Measurements from ENCODE around the gene BICRAL. TPM values are rescaled to one million over a fixed set of nuclear protein-coding genes. Genes with fewer than 3 reads are reported as not detected.

Gene BICRAL
- total and polyA plus RNA-seq, 2 experiments from 2014 or later = 2.5 to 5.4 TPM

GRCh38 chr6:42782689-42783176 is 881 bp downstream of the BICRAL start:
- no peaks in the 10 kb centered on the region for H3K9me3 ChIP-seq (ENCODE audit: low read depth)
- no peaks in the 10 kb centered on the region for H3K27me3 ChIP-seq (replicated peaks; ENCODE audit: insufficient read depth)
- H4K20me1 ChIP-seq (ENCODE audit: insufficient read depth) = no peaks in the 10 kb centered on the region
- H2AFZ ChIP-seq = no peak overlapping the region
- H3K4me3 ChIP-seq = peak overlapping the region; percentile 82
- H3F3A ChIP-seq (ENCODE audit: insufficient read depth) = peaks cover 26% of the 10 kb centered on the region; the same call in 1 of the 2 replicates
- H3K27ac ChIP-seq = peak overlapping the region; percentile 96
- DNase-seq = peak; percentile 91
- peaks cover 59% of the 10 kb centered on the region for H3K79me2 ChIP-seq (ENCODE audit: insufficient read depth)
- peak overlapping the region; percentile 99 for H3K9ac ChIP-seq
- 1% methylated on average over 16 to 46 of the region's 51 CpGs for WGBS, 2 experiments (ENCODE audit: low coverage in 1 of 2, low lambda C conversion rate in 2 of 2, missing lambda C conversion rate in 2 of 2)
- TF ChIP-seq EZH2 (IDR thresholded peaks at IDR 0.05; ENCODE audit: insufficient read depth, poor library complexity, severe bottlenecking) (no peak), EZH2phosphoT487 (IDR thresholded peaks at IDR 0.05; ENCODE audit: insufficient read depth, low read depth) (no peak)
- in situ Hi-C loops (cut with MboI) = no loop called here
- peaks cover 24% of the 10 kb centered on the region for H3K4me1 ChIP-seq (ENCODE audit: insufficient read depth)
- no peaks in the 10 kb centered on the region for H3K9me2 ChIP-seq (ENCODE audit: insufficient read depth)
- no peaks in the 10 kb centered on the region for H3K36me3 ChIP-seq (ENCODE audit: low read depth)
- H3K4me2 ChIP-seq (ENCODE audit: unreplicated experiment) = peak overlapping the region; percentile 100

- Histone ChIP-seq H3K36me3 (ENCODE audit: low read depth) (no peaks in the 10 kb centered on the region), H3K4me2 (ENCODE audit: unreplicated experiment) (peak overlapping the region; percentile 100), H3F3A (ENCODE audit: insufficient read depth) (peaks cover 26% of the 10 kb centered on the region; the same call in 1 of the 2 replicates), H3K27me3 (replicated peaks; ENCODE audit: insufficient read depth) (no peaks in the 10 kb centered on the region), H2AFZ (peak overlapping the region; percentile 13; the same call in 1 of the 2 replicates), H3K27ac (peak overlapping the region; percentile 96), H3K4me1 (ENCODE audit: insufficient read depth) (peaks cover 23% of the 10 kb centered on the region), H4K20me1 (ENCODE audit: insufficient read depth) (no peaks in the 10 kb centered on the region), H3K9ac (peak overlapping the region; percentile 99), H3K4me3 (peak overlapping the region; percentile 82), H3K9me3 (ENCODE audit: low read depth) (no peaks in the 10 kb centered on the region), H3K79me2 (ENCODE audit: insufficient read depth) (peaks cover 65% of the 10 kb centered on the region), H3K9me2 (ENCODE audit: insufficient read depth) (no peaks in the 10 kb centered on the region)
- in situ Hi-C loops (cut with MboI) = no loop called here
- TF ChIP-seq EZH2 (IDR thresholded peaks at IDR 0.05; ENCODE audit: insufficient read depth, poor library complexity, severe bottlenecking) (no peak), EZH2phosphoT487 (IDR thresholded peaks at IDR 0.05; ENCODE audit: insufficient read depth, low read depth) (no peak)
- WGBS, 2 experiments (ENCODE audit: low coverage in 1 of 2, low lambda C conversion rate in 2 of 2, missing lambda C conversion rate in 2 of 2) = 1% methylated on average over 53 to 71 of the region's 79 CpGs
- peak; percentile 85 for DNase-seq
Observed at GRCh38 chr6:42783177-42783875, 1.5 kb downstream of the BICRAL start.

- H3K4me2 ChIP-seq (ENCODE audit: unreplicated experiment) = peak overlapping the region; percentile 100
- H3K36me3 ChIP-seq (ENCODE audit: low read depth) = no peaks in the 10 kb centered on the region
- peaks cover 23% of the 10 kb centered on the region for H3K4me1 ChIP-seq (ENCODE audit: insufficient read depth)
- H3K9me3 ChIP-seq (ENCODE audit: low read depth) = no peaks in the 10 kb centered on the region
- peak overlapping the region; percentile 99 for H3K9ac ChIP-seq
- H3K27me3 ChIP-seq (replicated peaks; ENCODE audit: insufficient read depth) = no peaks in the 10 kb centered on the region
- peak overlapping the region; percentile 82 for H3K4me3 ChIP-seq
- H3K27ac ChIP-seq = peak overlapping the region; percentile 96
- H3K79me2 ChIP-seq (ENCODE audit: insufficient read depth) = peaks cover 73% of the 10 kb centered on the region
- H2AFZ ChIP-seq = peak overlapping the region; percentile 13; the same call in 1 of the 2 replicates
- WGBS, 2 experiments (ENCODE audit: low coverage in 1 of 2, low lambda C conversion rate in 2 of 2, missing lambda C conversion rate in 2 of 2) = 1 to 2% methylated on average over 10 of the region's 10 CpGs
- no peaks in the 10 kb centered on the region for H4K20me1 ChIP-seq (ENCODE audit: insufficient read depth)
- DNase-seq = peak; percentile 67
- H3F3A ChIP-seq (ENCODE audit: insufficient read depth) = peaks cover 26% of the 10 kb centered on the region; the same call in 1 of the 2 replicates
- in situ Hi-C loops (cut with MboI) = no loop called here
- no peak for TF ChIP-seq EZH2phosphoT487 (IDR thresholded peaks at IDR 0.05; ENCODE audit: insufficient read depth, low read depth)
- no peak for TF ChIP-seq EZH2 (IDR thresholded peaks at IDR 0.05; ENCODE audit: insufficient read depth, poor library complexity, severe bottlenecking)
- H3K9me2 ChIP-seq (ENCODE audit: insufficient read depth) = no peaks in the 10 kb centered on the region
Observed at GRCh38 chr6:42783876-42784642, 2.2 kb downstream of the BICRAL start.

GRCh38 chr6:42784717-42785498 is 3.1 kb downstream of the BICRAL start:
- peak overlapping the region; percentile 82 for H3K4me3 ChIP-seq
- H3F3A ChIP-seq (ENCODE audit: insufficient read depth) = peaks cover 29% of the 10 kb centered on the region; the same call in 1 of the 2 replicates
- peak overlapping the region; percentile 100 for H3K4me2 ChIP-seq (ENCODE audit: unreplicated experiment)
- 53 to 54% methylated on average over 12 of the region's 12 CpGs for WGBS, 2 experiments (ENCODE audit: low coverage in 1 of 2, low lambda C conversion rate in 2 of 2, missing lambda C conversion rate in 2 of 2)
- peak overlapping the region; percentile 99 for H3K9ac ChIP-seq
- DNase-seq = peak; percentile 6
- no peak for TF ChIP-seq EZH2 (IDR thresholded peaks at IDR 0.05; ENCODE audit: insufficient read depth, poor library complexity, severe bottlenecking)
- no peak for TF ChIP-seq EZH2phosphoT487 (IDR thresholded peaks at IDR 0.05; ENCODE audit: insufficient read depth, low read depth)
- in situ Hi-C loops (cut with MboI) = no loop called here
- no peaks in the 10 kb centered on the region for H3K27me3 ChIP-seq (replicated peaks; ENCODE audit: insufficient read depth)
- H3K79me2 ChIP-seq (ENCODE audit: insufficient read depth) = peaks cover 78% of the 10 kb centered on the region
- H3K9me3 ChIP-seq (ENCODE audit: low read depth) = no peaks in the 10 kb centered on the region
- peaks cover 26% of the 10 kb centered on the region for H3K4me1 ChIP-seq (ENCODE audit: insufficient read depth)
- no peaks in the 10 kb centered on the region for H3K36me3 ChIP-seq (ENCODE audit: low read depth)
- H3K9me2 ChIP-seq (ENCODE audit: insufficient read depth) = no peaks in the 10 kb centered on the region
- no peak overlapping the region for H2AFZ ChIP-seq
- H3K27ac ChIP-seq = no peak overlapping the region
- H4K20me1 ChIP-seq (ENCODE audit: insufficient read depth) = no peaks in the 10 kb centered on the region
